ENCODE measurements around the gene METAP1. TPM values are rescaled to one million over a fixed set of nuclear protein-coding genes. Genes with fewer than 3 reads are reported as not detected.
"Not testable (repeated sequence)": the region's sequence is repeated elsewhere in the genome, so short reads cannot be mapped to it uniquely, and the experiment has no call there.

METAP1 gene
- total and polyA plus RNA-seq, 4 donors: 9.5 to 16.9 (median 13.4) TPM

DNA sequence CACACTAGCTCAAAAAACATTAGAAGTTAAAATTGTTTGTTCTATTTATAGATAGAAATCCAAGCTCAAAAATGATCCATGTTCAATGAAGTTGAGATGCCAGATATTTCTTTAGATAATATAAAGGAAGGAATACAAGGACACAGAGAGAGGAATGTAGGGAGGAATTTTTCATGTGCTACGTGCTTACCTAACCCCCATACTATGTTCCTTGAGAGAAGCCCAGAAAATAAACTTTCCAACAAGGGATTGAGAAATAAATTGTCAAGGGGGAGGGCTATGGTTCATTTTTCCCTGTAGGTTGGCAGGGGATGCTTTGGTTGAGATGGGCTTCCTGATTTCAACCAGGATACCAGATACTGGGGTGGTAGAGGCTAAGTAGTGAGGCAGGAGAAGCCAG lies 108.6 kb downstream of the METAP1 start:
- Histone ChIP-seq H3K9me3 (ENCODE audit: control insufficient read depth in 4 of 4, low read length in 3 of 4) (no peaks in the 10 kb centered on the region), H3K27me3 (ENCODE audit: control insufficient read depth in 4 of 4, insufficient read depth in 4 of 4, low read length in 3 of 4) (no peaks in the 10 kb centered on the region), H3K4me1 (ENCODE audit: control insufficient read depth in 4 of 4, insufficient read depth in 4 of 4, low read length in 3 of 4) (no peaks in the 10 kb centered on the region), H3K4me3 (ENCODE audit: low read depth in 1 of 3, low read length in 3 of 3) (no peak overlapping the region), H3K27ac (ENCODE audit: low read depth in 1 of 2, low read length in 2 of 2) (no peak overlapping the region), H3K36me3 (ENCODE audit: control insufficient read depth in 4 of 4, insufficient read depth in 3 of 4, low read depth in 1 of 4, low read length in 3 of 4) (peaks cover 0 to 2% (median 0%) of the 10 kb centered on the region in 4 donors), H3K9ac (ENCODE audit: low read depth in 1 of 2, low read length in 2 of 2) (no peak overlapping the region)
- TF ChIP-seq, protein P1, sequence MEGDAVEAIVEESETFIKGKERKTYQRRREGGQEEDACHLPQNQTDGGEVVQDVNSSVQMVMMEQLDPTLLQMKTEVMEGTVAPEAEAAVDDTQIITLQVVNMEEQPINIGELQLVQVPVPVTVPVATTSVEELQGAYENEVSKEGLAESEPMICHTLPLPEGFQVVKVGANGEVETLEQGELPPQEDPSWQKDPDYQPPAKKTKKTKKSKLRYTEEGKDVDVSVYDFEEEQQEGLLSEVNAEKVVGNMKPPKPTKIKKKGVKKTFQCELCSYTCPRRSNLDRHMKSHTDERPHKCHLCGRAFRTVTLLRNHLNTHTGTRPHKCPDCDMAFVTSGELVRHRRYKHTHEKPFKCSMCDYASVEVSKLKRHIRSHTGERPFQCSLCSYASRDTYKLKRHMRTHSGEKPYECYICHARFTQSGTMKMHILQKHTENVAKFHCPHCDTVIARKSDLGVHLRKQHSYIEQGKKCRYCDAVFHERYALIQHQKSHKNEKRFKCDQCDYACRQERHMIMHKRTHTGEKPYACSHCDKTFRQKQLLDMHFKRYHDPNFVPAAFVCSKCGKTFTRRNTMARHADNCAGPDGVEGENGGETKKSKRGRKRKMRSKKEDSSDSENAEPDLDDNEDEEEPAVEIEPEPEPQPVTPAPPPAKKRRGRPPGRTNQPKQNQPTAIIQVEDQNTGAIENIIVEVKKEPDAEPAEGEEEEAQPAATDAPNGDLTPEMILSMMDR (IDR thresholded peaks at IDR 0.05; ENCODE audit: low read depth, low read length, missing input control): no peak
- TF ChIP-seq RXRA (IDR thresholded peaks at IDR 0.05): no peak
- WGBS: 93% methylated on average over 1 of the region's 1 CpG
- DNase-seq (ENCODE audit: low spot score): no peak

- not testable (repeated sequence) for H3K27ac ChIP-seq (ENCODE audit: low read depth in 1 of 2, low read length in 2 of 2); DNase-seq (ENCODE audit: low spot score); H3K36me3 ChIP-seq (ENCODE audit: control insufficient read depth in 4 of 4, insufficient read depth in 3 of 4, low read depth in 1 of 4, low read length in 3 of 4); H3K9ac ChIP-seq (ENCODE audit: low read depth in 1 of 2, low read length in 2 of 2); H3K4me3 ChIP-seq (ENCODE audit: low read depth in 1 of 3, low read length in 3 of 3); H3K9me3 ChIP-seq (ENCODE audit: control insufficient read depth in 4 of 4, low read length in 3 of 4); H3K27me3 ChIP-seq (ENCODE audit: control insufficient read depth in 4 of 4, insufficient read depth in 4 of 4, low read length in 3 of 4); H3K4me1 ChIP-seq (ENCODE audit: control insufficient read depth in 4 of 4, insufficient read depth in 4 of 4, low read length in 3 of 4)
- 93% methylated on average over 12 of the region's 12 CpGs for WGBS
These were observed 113.8 kb downstream of the METAP1 start for GRCh38 chr4:99109286-99109685.

Small RNA genes within 50 kb of the gene (small RNA-seq; reads per million reads assigned to genes)
- gene MIR3684: not detected
- gene RNU7-149P: not detected

Other genes starting within 250 kb of the METAP1 start
- gene EIF4E, start 66.6 kb upstream of the METAP1 start, total RNA-seq: 10 to 100 TPM; 64.5 to 64.6 TPM
- gene EIF4E, start 66.6 kb upstream of the METAP1 start, polyA plus RNA-seq: 10 to 100 TPM; 32.0 to 40.0 TPM
- gene ADH5, start 93.1 kb downstream of the METAP1 start, total RNA-seq: 100 to 1,000 TPM; 113 to 127 TPM
- 100 to 1,000 TPM in 1 of 2 donors, 10 to 100 TPM in 1; 90.4 to 190 TPM for gene ADH5, start 93.1 kb downstream of the METAP1 start, polyA plus RNA-seq
- gene ADH4, start 148.6 kb downstream of the METAP1 start, total RNA-seq: 100 to 1,000 TPM in 1 of 2 donors, 10 to 100 TPM in 1; 31.1 to 363 TPM
- gene ADH4, start 148.6 kb downstream of the METAP1 start, polyA plus RNA-seq: 100 to 1,000 TPM in 1 of 2 donors, 10 to 100 TPM in 1; 71.4 to 221 TPM
- 100 to 1,000 TPM; 115 to 163 TPM for gene ADH6, start 223.5 kb downstream of the METAP1 start, total RNA-seq
- 10 to 100 TPM; 36.7 to 98.2 TPM for gene ADH6, start 223.5 kb downstream of the METAP1 start, polyA plus RNA-seq

Measured in liver (tissue), 10 donors.